ENCODE measurements around the gene SBK3.

DNA sequence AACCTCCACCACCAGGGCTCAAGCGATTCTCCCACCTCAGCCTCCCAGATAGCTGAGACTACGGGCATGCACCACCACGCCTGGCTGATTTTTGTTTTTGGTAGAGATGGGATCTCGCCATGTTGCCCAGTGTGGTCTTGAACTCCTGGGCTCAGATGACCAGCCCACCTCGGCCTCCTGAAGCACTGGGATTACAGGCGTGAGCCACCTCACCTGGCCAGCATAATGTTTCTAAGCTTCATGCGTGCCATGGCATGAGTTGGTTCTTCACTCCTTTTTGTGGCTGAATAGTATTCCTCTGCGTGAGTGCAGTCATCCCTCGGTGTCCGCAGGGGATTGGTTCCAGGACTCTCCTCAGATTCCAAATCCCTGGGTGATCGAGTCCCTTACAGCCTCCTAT lies 39.5 kb upstream of the SBK3 start:
- TF ChIP-seq POLR2A (IDR thresholded peaks at IDR 0.05; ENCODE audit: borderline replicate concordance, extremely low read depth, insufficient read depth, insufficient read length) (no peak), FOSL1 (IDR thresholded peaks at IDR 0.05; ENCODE audit: low read depth) (no peak)
- TF ChIP-seq, protein P1, sequence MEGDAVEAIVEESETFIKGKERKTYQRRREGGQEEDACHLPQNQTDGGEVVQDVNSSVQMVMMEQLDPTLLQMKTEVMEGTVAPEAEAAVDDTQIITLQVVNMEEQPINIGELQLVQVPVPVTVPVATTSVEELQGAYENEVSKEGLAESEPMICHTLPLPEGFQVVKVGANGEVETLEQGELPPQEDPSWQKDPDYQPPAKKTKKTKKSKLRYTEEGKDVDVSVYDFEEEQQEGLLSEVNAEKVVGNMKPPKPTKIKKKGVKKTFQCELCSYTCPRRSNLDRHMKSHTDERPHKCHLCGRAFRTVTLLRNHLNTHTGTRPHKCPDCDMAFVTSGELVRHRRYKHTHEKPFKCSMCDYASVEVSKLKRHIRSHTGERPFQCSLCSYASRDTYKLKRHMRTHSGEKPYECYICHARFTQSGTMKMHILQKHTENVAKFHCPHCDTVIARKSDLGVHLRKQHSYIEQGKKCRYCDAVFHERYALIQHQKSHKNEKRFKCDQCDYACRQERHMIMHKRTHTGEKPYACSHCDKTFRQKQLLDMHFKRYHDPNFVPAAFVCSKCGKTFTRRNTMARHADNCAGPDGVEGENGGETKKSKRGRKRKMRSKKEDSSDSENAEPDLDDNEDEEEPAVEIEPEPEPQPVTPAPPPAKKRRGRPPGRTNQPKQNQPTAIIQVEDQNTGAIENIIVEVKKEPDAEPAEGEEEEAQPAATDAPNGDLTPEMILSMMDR (IDR thresholded peaks at IDR 0.05 in 2 of 3, conservative IDR thresholded peaks at IDR 0.05 in 1 of 3; ENCODE audit: borderline replicate concordance in 1 of 3, insufficient read depth in 1 of 3, low read depth in 2 of 3, low read length in 2 of 3) = no peak

All from HCT116 (cell line).